ENCODE results near the gene CD19. TPM values are rescaled to one million over a fixed set of nuclear protein-coding genes. Genes with fewer than 3 reads are reported as not detected.

The CD19 gene
- polyA plus RNA-seq, 1 donor (not counting 4 experiments of a cell fraction or from before 2014, with no cell fraction given), result not detected

DNA sequence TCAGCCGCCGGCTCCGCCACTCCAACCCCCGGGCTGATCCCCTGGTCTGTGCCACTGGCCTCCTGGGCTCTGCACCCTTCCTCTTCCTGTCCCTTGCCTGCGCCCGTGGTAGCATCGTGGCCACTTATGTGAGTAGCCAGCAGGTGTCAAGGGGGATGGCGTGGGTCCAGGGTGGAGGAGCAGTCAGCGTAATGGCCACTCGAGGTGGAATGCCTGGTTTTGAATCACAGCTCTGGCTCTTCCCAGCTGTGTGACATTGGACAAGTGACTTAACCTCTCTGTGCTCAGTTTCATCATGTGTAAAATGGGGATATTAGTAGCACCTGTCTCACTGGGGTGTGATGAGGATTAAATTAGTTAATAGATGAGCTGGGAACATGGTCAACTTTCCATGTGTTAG is 50.6 kb downstream of the CD19 start:
- H3K36me3 ChIP-seq (ENCODE audit: control insufficient read depth in 2 of 2, extremely low read depth in 1 of 2, insufficient read depth in 2 of 2, low read length in 2 of 2), result peaks cover 27 to 29% of the 10 kb centered on the region in 2 experiments
- FAIRE-seq (no peak), DNase-seq (ENCODE audit: low read depth, low spot score) (no peak)
- no peaks in the 10 kb centered on the region for H3K4me1 ChIP-seq (ENCODE audit: control insufficient read depth, extremely low read depth, insufficient read depth, low read length)
- no peaks in the 10 kb centered on the region for H3K9me1 ChIP-seq (ENCODE audit: control insufficient read depth, extremely low read depth, insufficient read depth, low read length)
- no peak for TF ChIP-seq EZH2 (IDR thresholded peaks at IDR 0.05; ENCODE audit: low read length)
- TF ChIP-seq, protein P1, sequence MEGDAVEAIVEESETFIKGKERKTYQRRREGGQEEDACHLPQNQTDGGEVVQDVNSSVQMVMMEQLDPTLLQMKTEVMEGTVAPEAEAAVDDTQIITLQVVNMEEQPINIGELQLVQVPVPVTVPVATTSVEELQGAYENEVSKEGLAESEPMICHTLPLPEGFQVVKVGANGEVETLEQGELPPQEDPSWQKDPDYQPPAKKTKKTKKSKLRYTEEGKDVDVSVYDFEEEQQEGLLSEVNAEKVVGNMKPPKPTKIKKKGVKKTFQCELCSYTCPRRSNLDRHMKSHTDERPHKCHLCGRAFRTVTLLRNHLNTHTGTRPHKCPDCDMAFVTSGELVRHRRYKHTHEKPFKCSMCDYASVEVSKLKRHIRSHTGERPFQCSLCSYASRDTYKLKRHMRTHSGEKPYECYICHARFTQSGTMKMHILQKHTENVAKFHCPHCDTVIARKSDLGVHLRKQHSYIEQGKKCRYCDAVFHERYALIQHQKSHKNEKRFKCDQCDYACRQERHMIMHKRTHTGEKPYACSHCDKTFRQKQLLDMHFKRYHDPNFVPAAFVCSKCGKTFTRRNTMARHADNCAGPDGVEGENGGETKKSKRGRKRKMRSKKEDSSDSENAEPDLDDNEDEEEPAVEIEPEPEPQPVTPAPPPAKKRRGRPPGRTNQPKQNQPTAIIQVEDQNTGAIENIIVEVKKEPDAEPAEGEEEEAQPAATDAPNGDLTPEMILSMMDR (optimal IDR thresholded peaks at IDR 0.05 in 1 of 3, IDR thresholded peaks at IDR 0.05 in 1 of 3, conservative IDR thresholded peaks at IDR 0.05 in 1 of 3; ENCODE audit: extremely low read depth in 1 of 3, insufficient read depth in 2 of 3, low read length in 3 of 3), result no peak
- H3K27me3 ChIP-seq (ENCODE audit: control insufficient read depth, extremely low read depth, insufficient read depth, low read length), result no peaks in the 10 kb centered on the region
- H3K9me3 ChIP-seq (ENCODE audit: control insufficient read depth, low read depth, low read length), result peaks cover 1% of the 10 kb centered on the region
- H3K4me2 ChIP-seq (ENCODE audit: control insufficient read depth, extremely low read depth, insufficient read depth, low read depth, low read length), result no peak overlapping the region
- H2AFZ ChIP-seq (ENCODE audit: control insufficient read depth, low read length), result no peak overlapping the region
- no peak overlapping the region for H3K9ac ChIP-seq (ENCODE audit: control insufficient read depth, extremely low read depth, insufficient read depth, low read length)
- no peak overlapping the region for H3K27ac ChIP-seq (ENCODE audit: control insufficient read depth, insufficient read depth, low read length)
- H4K20me1 ChIP-seq (ENCODE audit: control insufficient read depth, extremely low read depth, insufficient read depth, low read length), result no peaks in the 10 kb centered on the region
- peaks cover 5% of the 10 kb centered on the region for H3K79me2 ChIP-seq (ENCODE audit: control insufficient read depth, insufficient read depth, low read length)
- H3K4me3 ChIP-seq (ENCODE audit: control insufficient read depth in 2 of 3, extremely low read depth in 1 of 3, insufficient read depth in 2 of 3, low read depth in 1 of 3, low read length in 3 of 3), result no peak overlapping the region
- dilution Hi-C loops (cut with MboI; ENCODE audit: extremely low pct_ligation_motif_present, low sequenced_read_pairs), result no loop called here

DNA sequence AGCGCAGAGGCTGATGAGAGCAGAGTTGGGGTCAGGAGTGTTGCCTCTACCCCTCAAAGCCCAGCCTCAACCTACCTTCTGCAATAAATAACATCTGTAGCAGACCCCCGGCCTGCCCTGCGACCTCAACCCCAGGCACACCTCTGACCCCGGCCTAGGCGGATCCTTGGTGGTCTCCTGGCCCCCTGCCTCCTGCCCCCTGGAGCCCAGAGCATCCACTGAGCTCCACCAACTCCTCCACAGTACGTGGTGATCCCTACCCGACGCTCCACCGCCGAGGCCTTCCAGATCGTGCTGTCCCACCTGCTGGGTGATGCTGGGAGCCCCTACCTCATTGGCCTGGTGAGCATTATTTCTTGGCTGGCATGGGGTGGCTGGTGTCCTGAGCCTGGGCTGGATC is 51.2 kb downstream of the CD19 start:
- peaks cover 1% of the 10 kb centered on the region for H3K79me2 ChIP-seq (ENCODE audit: control insufficient read depth, insufficient read depth, low read length)
- no peak overlapping the region for H2AFZ ChIP-seq (ENCODE audit: control insufficient read depth, low read length)
- no peaks in the 10 kb centered on the region for H3K4me1 ChIP-seq (ENCODE audit: control insufficient read depth, extremely low read depth, insufficient read depth, low read length)
- no peaks in the 10 kb centered on the region for H3K9me1 ChIP-seq (ENCODE audit: control insufficient read depth, extremely low read depth, insufficient read depth, low read length)
- no peak for FAIRE-seq
- no peaks in the 10 kb centered on the region for H4K20me1 ChIP-seq (ENCODE audit: control insufficient read depth, extremely low read depth, insufficient read depth, low read length)
- no peak overlapping the region for H3K9ac ChIP-seq (ENCODE audit: control insufficient read depth, extremely low read depth, insufficient read depth, low read length)
- H3K36me3 ChIP-seq (ENCODE audit: control insufficient read depth in 2 of 2, extremely low read depth in 1 of 2, insufficient read depth in 2 of 2, low read length in 2 of 2), result peaks cover 22 to 31% of the 10 kb centered on the region in 2 experiments
- dilution Hi-C loops (cut with MboI; ENCODE audit: extremely low pct_ligation_motif_present, low sequenced_read_pairs), result no loop called here
- no peak overlapping the region for H3K4me2 ChIP-seq (ENCODE audit: control insufficient read depth, extremely low read depth, insufficient read depth, low read depth, low read length)
- no peak overlapping the region for H3K27ac ChIP-seq (ENCODE audit: control insufficient read depth, insufficient read depth, low read length)
- peaks cover 1% of the 10 kb centered on the region for H3K9me3 ChIP-seq (ENCODE audit: control insufficient read depth, low read depth, low read length)
- no peak for DNase-seq (ENCODE audit: low read depth, low spot score)
- H3K27me3 ChIP-seq (ENCODE audit: control insufficient read depth, extremely low read depth, insufficient read depth, low read length), result no peaks in the 10 kb centered on the region
- TF ChIP-seq, protein P1 (optimal IDR thresholded peaks at IDR 0.05 in 1 of 3, IDR thresholded peaks at IDR 0.05 in 1 of 3, conservative IDR thresholded peaks at IDR 0.05 in 1 of 3; ENCODE audit: extremely low read depth in 1 of 3, insufficient read depth in 2 of 3, low read length in 3 of 3), result no peak
- TF ChIP-seq EZH2 (IDR thresholded peaks at IDR 0.05; ENCODE audit: low read length), result no peak
- no peak overlapping the region for H3K4me3 ChIP-seq (ENCODE audit: control insufficient read depth in 2 of 3, extremely low read depth in 1 of 3, insufficient read depth in 2 of 3, low read depth in 1 of 3, low read length in 3 of 3)
